ENCODE results near the gene AJUBA. TPM values are rescaled to one million over a fixed set of nuclear protein-coding genes. Genes with fewer than 3 reads are reported as not detected.

Gene AJUBA
- total RNA-seq (28.0 TPM), polyA plus RNA-seq (6.6 TPM)

GRCh38 chr14:22982477-22983245, at the start of gene AJUBA:
Gene AJUBA (minus strand): TSS chr14:22982551. CDS start chr14:22982266, 285 bp downstream.
- peak; percentile 86 for DNase-seq (ENCODE audit: extremely low spot score)
- Histone ChIP-seq H3K4me1 (ENCODE audit: insufficient read depth) (no peaks in the 10 kb centered on the region), H3K27ac (ENCODE audit: low read depth) (peak within 1 kb of the TSS; percentile 68), H3K36me3 (ENCODE audit: insufficient read depth) (no peaks in the 10 kb centered on the region), H3K4me3 (ENCODE audit: low read depth, low read length) (peak within 1 kb of the TSS; percentile 66)
- under 1% methylated on average over 48 of the region's 48 CpGs for WGBS

GRCh38 chr14:23030936-23031335, 48.6 kb upstream of the AJUBA start:
- WGBS: 95% methylated on average over 4 of the region's 4 CpGs
- Histone ChIP-seq H3K36me3 (ENCODE audit: insufficient read depth) (peaks cover 4% of the 10 kb centered on the region), H3K4me3 (ENCODE audit: low read depth, low read length) (no peak overlapping the region), H3K4me1 (ENCODE audit: insufficient read depth) (no peaks in the 10 kb centered on the region), H3K27ac (ENCODE audit: low read depth) (no peak overlapping the region)
- no peak for DNase-seq (ENCODE audit: extremely low spot score)

GRCh38 chr14:23028799-23029198, 46.4 kb upstream of the AJUBA start:
- Histone ChIP-seq H3K4me1 (ENCODE audit: insufficient read depth) (no peaks in the 10 kb centered on the region), H3K27ac (ENCODE audit: low read depth) (no peak overlapping the region), H3K4me3 (ENCODE audit: low read depth, low read length) (no peak overlapping the region), H3K36me3 (ENCODE audit: insufficient read depth) (peaks cover 4% of the 10 kb centered on the region)
- no peak for DNase-seq (ENCODE audit: extremely low spot score)
- 80% methylated on average over 2 of the region's 2 CpGs for WGBS

GRCh38 chr14:23025151-23025814, 42.9 kb upstream of the AJUBA start:
- Histone ChIP-seq H3K4me3 (ENCODE audit: low read depth, low read length) (no peak overlapping the region), H3K36me3 (ENCODE audit: insufficient read depth) (no peaks in the 10 kb centered on the region), H3K27ac (ENCODE audit: low read depth) (no peak overlapping the region), H3K4me1 (ENCODE audit: insufficient read depth) (no peaks in the 10 kb centered on the region)
- DNase-seq (ENCODE audit: extremely low spot score): no peak
- 58% methylated on average over 4 of the region's 4 CpGs for whole genome bisulfite sequencing

- Histone ChIP-seq H3K36me3 (ENCODE audit: insufficient read depth) (no peaks in the 10 kb centered on the region), H3K4me1 (ENCODE audit: insufficient read depth) (no peaks in the 10 kb centered on the region), H3K27ac (ENCODE audit: low read depth) (no peak overlapping the region), H3K4me3 (ENCODE audit: low read depth, low read length) (no peak overlapping the region)
- 58% methylated on average over 7 of the region's 7 CpGs for WGBS
- DNase-seq (ENCODE audit: extremely low spot score): no peak
Observed at GRCh38 chr14:23024612-23025075, 42.3 kb upstream of the AJUBA start.

- WGBS: 94% methylated on average over 2 of the region's 2 CpGs
- no peaks in the 10 kb centered on the region for H3K36me3 ChIP-seq (ENCODE audit: insufficient read depth)
- H3K4me1 ChIP-seq (ENCODE audit: insufficient read depth): no peaks in the 10 kb centered on the region
- no peak overlapping the region for H3K4me3 ChIP-seq (ENCODE audit: low read depth, low read length)
- DNase-seq (ENCODE audit: extremely low spot score): no peak
- H3K27ac ChIP-seq (ENCODE audit: low read depth): no peak overlapping the region
Observed at GRCh38 chr14:23023795-23024152, 41.4 kb upstream of the AJUBA start.

- Histone ChIP-seq H3K27ac (ENCODE audit: low read depth) (no peak overlapping the region), H3K4me1 (ENCODE audit: insufficient read depth) (no peaks in the 10 kb centered on the region), H3K4me3 (ENCODE audit: low read depth, low read length) (no peak overlapping the region), H3K36me3 (ENCODE audit: insufficient read depth) (no peaks in the 10 kb centered on the region)
- DNase-seq (ENCODE audit: extremely low spot score): no peak
- WGBS: 82% methylated on average over 8 of the region's 8 CpGs
Observed at GRCh38 chr14:23023022-23023794, 40.9 kb upstream of the AJUBA start.

- H3K27ac ChIP-seq (ENCODE audit: low read depth): no peak overlapping the region
- H3K4me3 ChIP-seq (ENCODE audit: low read depth, low read length): no peak overlapping the region
- H3K4me1 ChIP-seq (ENCODE audit: insufficient read depth): no peaks in the 10 kb centered on the region
- WGBS: 56% methylated on average over 7 of the region's 7 CpGs
- H3K36me3 ChIP-seq (ENCODE audit: insufficient read depth): no peaks in the 10 kb centered on the region
- DNase-seq (ENCODE audit: extremely low spot score): no peak
Observed at GRCh38 chr14:23021889-23022442, 39.6 kb upstream of the AJUBA start.

- 52% methylated on average over 9 of the region's 9 CpGs for WGBS
Observed at GRCh38 chr14:23021434-23021833, 39.1 kb upstream of the AJUBA start.

GRCh38 chr14:23020143-23021128, 38.1 kb upstream of the AJUBA start:
- H3K36me3 ChIP-seq (ENCODE audit: insufficient read depth): no peaks in the 10 kb centered on the region
- no peak for DNase-seq (ENCODE audit: extremely low spot score)
- 91% methylated on average over 7 of the region's 7 CpGs for WGBS
- H3K4me1 ChIP-seq (ENCODE audit: insufficient read depth): no peaks in the 10 kb centered on the region
- no peak overlapping the region for H3K4me3 ChIP-seq (ENCODE audit: low read depth, low read length)
- no peak overlapping the region for H3K27ac ChIP-seq (ENCODE audit: low read depth)

More at GRCh38 chr14:23021434-23021833, 39.1 kb upstream of the AJUBA start:
- DNase-seq (ENCODE audit: extremely low spot score): no peak
- Histone ChIP-seq H3K4me1 (ENCODE audit: insufficient read depth) (no peaks in the 10 kb centered on the region), H3K27ac (ENCODE audit: low read depth) (no peak overlapping the region), H3K4me3 (ENCODE audit: low read depth, low read length) (no peak overlapping the region), H3K36me3 (ENCODE audit: insufficient read depth) (no peaks in the 10 kb centered on the region)

- no peak overlapping the region for H3K4me3 ChIP-seq (ENCODE audit: low read depth, low read length)
- DNase-seq (ENCODE audit: extremely low spot score): no peak
- H3K4me1 ChIP-seq (ENCODE audit: insufficient read depth): no peaks in the 10 kb centered on the region
- H3K36me3 ChIP-seq (ENCODE audit: insufficient read depth): no peaks in the 10 kb centered on the region
- no peak overlapping the region for H3K27ac ChIP-seq (ENCODE audit: low read depth)
Observed at GRCh38 chr14:23018107-23018506, 35.8 kb upstream of the AJUBA start.

- WGBS: 86% methylated on average over 5 of the region's 5 CpGs
- Histone ChIP-seq H3K4me1 (ENCODE audit: insufficient read depth) (no peaks in the 10 kb centered on the region), H3K36me3 (ENCODE audit: insufficient read depth) (no peaks in the 10 kb centered on the region), H3K4me3 (ENCODE audit: low read depth, low read length) (no peak overlapping the region), H3K27ac (ENCODE audit: low read depth) (no peak overlapping the region)
- DNase-seq (ENCODE audit: extremely low spot score): no peak
Observed at GRCh38 chr14:23017091-23017490, 34.7 kb upstream of the AJUBA start.

Data from urinary bladder (tissue), 4 donors.